Ascending aorta (tissue), 2 donors: ENCODE results near the gene ELANE. TPM values are rescaled to one million over a fixed set of nuclear protein-coding genes. Genes with fewer than 3 reads are reported as not detected.

Experiments
- DNase-seq, 2 donors: peaks; one replicate each; pipeline ENCODE4 v3.0.0-alpha.2; 2019; ENCODE audit warnings: low spot score in 2 of 2
- H3K27ac ChIP-seq, 2 donors: fragments of 200-600 bp; sonication (generic); one replicate each; pipeline ENCODE4 v1.5.1; 2016 to 2017; ENCODE audit warnings: mild to moderate bottlenecking in 1 of 2
- H3K27me3 ChIP-seq: fragments of 200-600 bp; sonication (generic); one replicate; pipeline ENCODE4 v1.5.1; 2017
- H3K36me3 ChIP-seq, 2 donors: fragments of 200-600 bp; sonication (generic); one replicate each; pipeline ENCODE4 v1.5.1; 2016
- H3K4me1 ChIP-seq, 2 donors: fragments of 200-600 bp; sonication (generic); one replicate each; pipeline ENCODE4 v1.5.1; 2016 to 2017; ENCODE audit warnings: mild to moderate bottlenecking in 1 of 2
- H3K4me3 ChIP-seq, 2 donors: fragments of 200-600 bp; sonication (generic); one replicate each; pipeline ENCODE4 v1.5.1; 2016 to 2017; ENCODE audit warnings: mild to moderate bottlenecking in 1 of 2
- H3K9me3 ChIP-seq, 2 donors: fragments of 200-600 bp; sonication (generic); one replicate each; pipeline ENCODE4 v1.5.1; 2016
- intact Hi-C: fragments of 100-400 bp; cut with DNase I; formaldehyde crosslinking; loops from one replicate; pipeline ENCODE4 v1.15.1; 2023
- total RNA-seq: library from RNA; depleted of rRNA; stranded (reverse); fragments of >200 nt; gene quantifications from one replicate; pipeline ENCODE4 v1.1.0, GENCODE V29; 2016
- TF ChIP-seq, protein P1 (sequence below), 3 experiments: fragments of 200-600 bp in 2 of 3; fragments of 450-650 bp in 1 of 3; sonication (generic) in 2 of 3; IDR thresholded peaks; one replicate each; pipeline ENCODE4 v1.5.1; 2016 to 2019; ENCODE audit warnings: antibody characterized with exemption in 3 of 3, mild to moderate bottlenecking in 1 of 3, moderate library complexity in 1 of 3

ELANE gene
- total RNA-seq, 1 donor from 2014 or later, result not detected

DNA sequence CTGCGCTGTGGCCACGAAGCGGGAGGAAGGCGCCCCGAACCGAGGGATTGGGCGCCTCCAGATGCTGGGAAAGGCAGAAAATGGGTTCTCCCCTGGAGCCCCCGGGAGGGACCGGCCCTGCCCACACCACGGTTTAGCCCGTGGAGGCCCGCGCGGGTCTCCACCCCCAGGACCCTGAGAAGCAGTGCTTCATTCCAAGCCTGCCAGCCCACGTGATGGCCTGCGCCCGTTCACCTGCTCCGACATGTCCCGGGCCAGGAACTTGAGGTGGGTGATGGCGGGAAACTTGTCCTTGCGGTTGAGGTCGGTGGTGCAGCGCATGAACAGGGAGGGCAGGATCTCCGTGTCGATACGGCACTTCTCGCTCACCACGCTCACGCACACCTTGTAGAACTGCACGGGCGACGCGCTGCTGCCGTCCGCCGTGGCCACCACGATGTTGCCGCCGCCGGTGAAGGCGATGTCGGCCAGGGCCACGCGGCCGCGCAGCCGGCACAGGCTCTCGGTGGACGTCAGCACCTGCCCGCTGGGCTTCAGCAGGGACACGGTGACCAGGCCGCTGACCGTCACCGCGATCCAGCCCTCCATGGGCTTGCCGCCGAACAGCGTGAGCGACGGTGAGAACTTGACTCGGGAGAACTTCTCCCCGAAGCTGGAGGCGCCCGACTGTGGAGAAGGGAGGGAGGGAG is 33.6 kb downstream of the ELANE start:
- intact Hi-C loops, result no loop called here
- no peaks in the 10 kb centered on the region for H3K4me1 ChIP-seq
- no peak overlapping the region for H3K27ac ChIP-seq
- H3K9me3 ChIP-seq, result no peaks in the 10 kb centered on the region
- no peak overlapping the region for H3K4me3 ChIP-seq
- no peaks in the 10 kb centered on the region for H3K27me3 ChIP-seq
- DNase-seq, result no peak
- TF ChIP-seq, protein P1, sequence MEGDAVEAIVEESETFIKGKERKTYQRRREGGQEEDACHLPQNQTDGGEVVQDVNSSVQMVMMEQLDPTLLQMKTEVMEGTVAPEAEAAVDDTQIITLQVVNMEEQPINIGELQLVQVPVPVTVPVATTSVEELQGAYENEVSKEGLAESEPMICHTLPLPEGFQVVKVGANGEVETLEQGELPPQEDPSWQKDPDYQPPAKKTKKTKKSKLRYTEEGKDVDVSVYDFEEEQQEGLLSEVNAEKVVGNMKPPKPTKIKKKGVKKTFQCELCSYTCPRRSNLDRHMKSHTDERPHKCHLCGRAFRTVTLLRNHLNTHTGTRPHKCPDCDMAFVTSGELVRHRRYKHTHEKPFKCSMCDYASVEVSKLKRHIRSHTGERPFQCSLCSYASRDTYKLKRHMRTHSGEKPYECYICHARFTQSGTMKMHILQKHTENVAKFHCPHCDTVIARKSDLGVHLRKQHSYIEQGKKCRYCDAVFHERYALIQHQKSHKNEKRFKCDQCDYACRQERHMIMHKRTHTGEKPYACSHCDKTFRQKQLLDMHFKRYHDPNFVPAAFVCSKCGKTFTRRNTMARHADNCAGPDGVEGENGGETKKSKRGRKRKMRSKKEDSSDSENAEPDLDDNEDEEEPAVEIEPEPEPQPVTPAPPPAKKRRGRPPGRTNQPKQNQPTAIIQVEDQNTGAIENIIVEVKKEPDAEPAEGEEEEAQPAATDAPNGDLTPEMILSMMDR (IDR thresholded peaks at IDR 0.05), result no peak
- H3K36me3 ChIP-seq, result peaks cover 59 to 75% of the 10 kb centered on the region in 2 donors

DNA sequence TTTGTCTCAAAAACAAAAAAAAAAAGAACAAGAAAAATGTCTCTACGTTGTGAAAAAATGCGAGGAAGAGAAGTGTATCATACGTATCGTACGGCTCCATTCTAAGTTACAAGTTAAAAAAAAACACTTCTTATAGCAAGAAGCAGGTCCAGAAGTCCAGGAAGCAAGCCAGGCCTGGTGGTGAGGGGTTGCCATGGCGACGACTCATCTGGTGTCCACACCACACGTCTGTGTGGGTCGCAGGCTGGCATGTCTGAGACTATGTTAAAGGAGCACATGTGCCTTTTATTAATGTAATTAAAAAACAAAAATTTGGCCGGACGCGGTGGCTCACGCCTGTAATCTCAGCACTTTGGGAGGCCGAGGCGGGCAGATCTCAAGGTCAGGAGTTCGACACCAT is 35.0 kb downstream of the ELANE start:
- H3K36me3 ChIP-seq, result peaks cover 50 to 61% of the 10 kb centered on the region in 2 donors
- H3K4me3 ChIP-seq, result no peak overlapping the region
- TF ChIP-seq, protein P1 (IDR thresholded peaks at IDR 0.05), result no peak
- intact Hi-C loops, result no loop called here
- no peak for DNase-seq
- peaks cover 2 to 3% of the 10 kb centered on the region in 2 donors for H3K4me1 ChIP-seq
- H3K27ac ChIP-seq, result no peak overlapping the region
- no peaks in the 10 kb centered on the region for H3K9me3 ChIP-seq
- no peaks in the 10 kb centered on the region for H3K27me3 ChIP-seq

DNA sequence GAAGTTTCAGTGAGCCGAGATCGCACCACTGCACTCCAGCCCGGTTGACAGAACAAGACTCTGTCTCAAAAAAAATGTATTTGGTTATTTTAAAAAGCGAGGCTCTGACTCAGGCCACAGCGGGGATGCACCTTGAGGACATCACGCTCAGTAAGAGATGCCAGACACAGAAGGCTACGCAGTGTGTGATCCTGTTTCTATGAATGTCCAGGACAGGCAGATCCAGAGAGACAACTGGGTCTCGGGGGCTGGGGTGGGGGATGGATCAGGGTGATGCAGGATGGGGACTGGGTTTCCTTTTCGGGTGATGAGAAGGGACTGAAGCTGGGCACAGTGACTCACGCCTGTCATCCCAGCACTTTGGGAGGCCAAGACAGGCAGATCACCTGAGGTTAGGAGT is 35.5 kb downstream of the ELANE start:
- no peaks in the 10 kb centered on the region for H3K9me3 ChIP-seq
- no peak for DNase-seq
- H3K27me3 ChIP-seq, result no peaks in the 10 kb centered on the region
- no peak overlapping the region for H3K4me3 ChIP-seq
- H3K4me1 ChIP-seq, result peaks cover 4 to 6% of the 10 kb centered on the region in 2 donors
- peaks cover 46 to 56% of the 10 kb centered on the region in 2 donors for H3K36me3 ChIP-seq
- intact Hi-C loops, result no loop called here
- TF ChIP-seq, protein P1 (IDR thresholded peaks at IDR 0.05), result no peak
- no peak overlapping the region for H3K27ac ChIP-seq

DNA sequence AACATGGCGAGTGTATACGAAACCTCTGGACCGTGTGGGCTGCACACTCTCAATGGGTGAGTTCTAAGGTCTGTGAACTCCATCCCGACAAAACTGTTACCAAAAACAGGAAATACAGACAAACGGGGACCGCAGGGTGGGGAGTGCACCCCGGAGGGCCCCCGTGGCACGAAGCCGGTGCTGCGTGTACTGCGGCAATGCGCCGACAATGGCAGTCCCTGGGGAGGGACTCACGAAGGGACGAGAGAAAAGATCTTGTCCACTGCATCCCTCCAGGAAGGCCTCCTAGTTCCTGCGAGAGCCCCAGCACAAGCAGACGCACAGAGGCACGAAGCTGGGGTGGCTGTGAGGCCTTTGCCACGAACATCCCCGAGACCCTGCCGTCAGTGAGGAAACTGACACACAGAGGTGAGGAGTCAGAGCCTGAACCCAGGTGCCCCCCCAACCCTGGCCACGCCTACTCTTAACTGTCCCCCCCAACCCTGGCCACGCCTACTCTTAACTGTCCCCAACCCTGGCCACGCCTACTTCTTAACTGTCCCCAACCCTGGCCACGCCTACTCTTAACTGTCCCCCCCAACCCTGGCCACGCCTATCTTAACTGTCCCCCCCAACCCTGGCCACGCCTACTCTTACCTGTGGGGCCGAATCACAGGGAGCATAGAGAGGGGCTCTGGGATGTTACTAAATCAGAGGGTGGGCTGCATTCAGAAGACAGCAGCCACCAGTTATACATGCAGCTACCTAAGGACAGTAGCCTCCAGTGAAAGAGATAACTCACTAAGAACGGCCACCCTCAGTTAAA is 36.7 kb downstream of the ELANE start:
- Histone ChIP-seq H3K4me1 (peaks cover 4 to 6% of the 10 kb centered on the region in 2 donors), H3K9me3 (no peaks in the 10 kb centered on the region), H3K4me3 (no peak overlapping the region), H3K27me3 (no peaks in the 10 kb centered on the region), H3K27ac (no peak overlapping the region), H3K36me3 (peaks cover 42 to 45% of the 10 kb centered on the region in 2 donors)
- intact Hi-C loops, result no loop called here
- no peak for DNase-seq
- TF ChIP-seq, protein P1 (IDR thresholded peaks at IDR 0.05), result no peak

DNA sequence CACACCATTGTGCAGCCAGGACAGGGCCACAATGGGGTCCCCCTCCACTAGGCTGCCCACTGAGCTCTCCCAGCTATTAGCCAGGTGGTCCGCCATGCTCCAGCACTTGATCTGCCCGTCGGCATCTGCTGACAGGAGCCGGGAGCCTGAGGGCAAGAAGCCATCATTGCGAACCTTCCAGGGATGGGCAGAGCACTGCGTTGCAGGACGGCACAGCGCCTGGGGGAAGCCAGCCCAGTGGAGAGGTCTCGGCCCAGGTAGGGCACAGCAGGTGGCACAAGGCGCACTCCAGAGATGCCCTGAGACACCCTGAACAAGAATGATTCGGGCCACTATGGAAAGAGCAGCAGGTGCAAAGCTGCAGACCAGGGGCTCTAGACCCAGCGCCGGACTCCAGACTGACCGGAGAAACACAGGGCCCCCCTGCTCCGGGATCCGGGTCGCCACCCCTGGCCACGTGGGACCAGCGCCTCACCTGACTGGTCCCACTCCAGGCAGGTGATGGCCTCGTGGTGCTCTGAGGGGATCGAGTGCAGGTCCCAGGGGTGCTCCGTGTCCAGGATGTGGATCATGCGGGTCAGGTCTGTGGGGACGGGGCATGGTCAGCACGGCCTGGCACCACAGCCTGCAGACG is 37.7 kb downstream of the ELANE start:
- H3K4me1 ChIP-seq, result peaks cover 4 to 6% of the 10 kb centered on the region in 2 donors
- no peaks in the 10 kb centered on the region for H3K27me3 ChIP-seq
- intact Hi-C loops, result no loop called here
- H3K36me3 ChIP-seq, result peaks cover 35 to 36% of the 10 kb centered on the region in 2 donors
- H3K9me3 ChIP-seq, result no peaks in the 10 kb centered on the region
- TF ChIP-seq, protein P1 (IDR thresholded peaks at IDR 0.05), result no peak
- H3K4me3 ChIP-seq, result no peak overlapping the region
- H3K27ac ChIP-seq, result no peak overlapping the region
- DNase-seq, result no peak
